Thoracic aorta (tissue), 2 donors: ENCODE results near the gene EID3. TPM values are rescaled to one million over a fixed set of nuclear protein-coding genes. Genes with fewer than 3 reads are reported as not detected.
"Not testable (repeated sequence)": the region's sequence is repeated elsewhere in the genome, so short reads cannot be mapped to it uniquely, and the experiment has no call there.

Experiments used
- ATAC-seq: fragments of 150-250 bp; one replicate; pipeline ENCODE4 v1.8.0; 2017; ENCODE audit warnings: low read depth; ENCODE audit not compliant: insufficient number of reproducible peaks, low FRiP score
- DNase-seq: peaks from one replicate; pipeline ENCODE4 v3.0.0-alpha.2; 2020; ENCODE audit warnings: low spot score
- H3K27ac ChIP-seq, 2 donors: fragments of 200-600 bp; sonication (generic); 1 replicate in 1 of 2; 2 replicates in 1 of 2; pipeline ENCODE4 v1.5.1; 2016; ENCODE audit warnings: mild to moderate bottlenecking in 2 of 2, moderate library complexity in 2 of 2
- H3K27me3 ChIP-seq: fragments of 200-600 bp; sonication (generic); replicated peaks from 2 replicates; pipeline ENCODE4 v1.6.0; 2016; ENCODE audit warnings: mild to moderate bottlenecking; ENCODE audit not compliant: insufficient read depth
- H3K36me3 ChIP-seq: fragments of 200-600 bp; sonication (generic); one replicate; pipeline ENCODE4 v1.5.1; 2016
- H3K4me1 ChIP-seq, 2 donors: fragments of 200-600 bp; sonication (generic); 1 replicate in 1 of 2; 2 replicates in 1 of 2; pipeline versions ENCODE4 v1.5.1 to v1.6.0; 2016; ENCODE audit warnings: low read depth in 2 of 2, mild to moderate bottlenecking in 1 of 2; ENCODE audit not compliant: control insufficient read depth in 1 of 2
- H3K4me3 ChIP-seq: fragments of 200-600 bp; sonication (generic); 2 replicates; pipeline ENCODE4 v1.5.1; 2016; ENCODE audit warnings: mild to moderate bottlenecking
- H3K9me3 ChIP-seq: fragments of 200-600 bp; sonication (generic); 2 replicates; pipeline ENCODE4 v1.5.1; 2016
- CTCF ChIP-seq: fragments of 200-600 bp; sonication (generic); IDR thresholded peaks from one replicate; pipeline ENCODE4 v1.5.1; 2019; ENCODE audit warnings: antibody characterized with exemption
- total RNA-seq, 2 donors: library from RNA; depleted of rRNA; stranded (reverse); fragments of >200 nt; gene quantifications; one replicate each; pipeline versions ENCODE4 v1.1.0 to v1.2.3, GENCODE V29; 2016

Gene EID3
- total RNA-seq, 2 donors from 2014 or later, result 32.7 to 33.7 TPM

GRCh38 chr12:104329707-104330532 is 26.4 kb downstream of the EID3 start:
- Histone ChIP-seq H3K9me3 (no peaks in the 10 kb centered on the region), H3K27me3 (no peaks in the 10 kb centered on the region), H3K4me3 (no peak overlapping the region), H3K4me1 (peaks cover 0 to 5% of the 10 kb centered on the region in 2 donors), H3K36me3 (peaks cover 56% of the 10 kb centered on the region), H3K27ac (no peak overlapping the region)
- TF ChIP-seq CTCF, result no peak
- ATAC-seq (no peak), DNase-seq (no peak)

- no peaks in the 10 kb centered on the region for H3K27me3 ChIP-seq
- H3K36me3 ChIP-seq, result peaks cover 56% of the 10 kb centered on the region
- no peak for ATAC-seq
- DNase-seq, result no peak
- H3K4me1 ChIP-seq, result peaks cover 0 to 5% of the 10 kb centered on the region in 2 donors
- H3K4me3 ChIP-seq, result no peak overlapping the region
- H3K27ac ChIP-seq, result no peak overlapping the region
- TF ChIP-seq CTCF, result no peak
- no peaks in the 10 kb centered on the region for H3K9me3 ChIP-seq
Measured at GRCh38 chr12:104331376-104331775, 27.8 kb downstream of the EID3 start.

DNA sequence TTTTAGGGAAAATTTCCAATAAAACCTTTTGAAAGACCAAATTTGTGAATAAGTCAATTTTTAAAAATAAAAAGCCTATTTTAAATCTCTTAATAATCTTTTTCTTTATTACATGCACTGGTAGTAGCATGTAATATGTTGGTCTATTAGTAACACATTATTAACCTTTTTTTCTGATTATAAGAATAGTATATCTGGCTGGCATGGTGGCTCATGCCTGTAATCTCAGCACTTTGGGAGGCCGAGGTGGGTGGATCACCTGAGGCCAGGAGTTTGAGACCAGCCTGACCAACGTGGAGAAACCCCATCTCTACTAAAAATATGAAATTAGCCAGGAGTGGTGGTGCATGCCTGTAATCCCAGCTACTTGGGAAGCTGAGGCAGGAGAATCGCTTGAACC is 28.7 kb downstream of the EID3 start:
- not testable (repeated sequence) for H3K4me1 ChIP-seq, ATAC-seq, H3K9me3 ChIP-seq, DNase-seq, H3K27ac ChIP-seq, H3K4me3 ChIP-seq, H3K27me3 ChIP-seq
- peaks cover 55% of the 10 kb centered on the region for H3K36me3 ChIP-seq

DNA sequence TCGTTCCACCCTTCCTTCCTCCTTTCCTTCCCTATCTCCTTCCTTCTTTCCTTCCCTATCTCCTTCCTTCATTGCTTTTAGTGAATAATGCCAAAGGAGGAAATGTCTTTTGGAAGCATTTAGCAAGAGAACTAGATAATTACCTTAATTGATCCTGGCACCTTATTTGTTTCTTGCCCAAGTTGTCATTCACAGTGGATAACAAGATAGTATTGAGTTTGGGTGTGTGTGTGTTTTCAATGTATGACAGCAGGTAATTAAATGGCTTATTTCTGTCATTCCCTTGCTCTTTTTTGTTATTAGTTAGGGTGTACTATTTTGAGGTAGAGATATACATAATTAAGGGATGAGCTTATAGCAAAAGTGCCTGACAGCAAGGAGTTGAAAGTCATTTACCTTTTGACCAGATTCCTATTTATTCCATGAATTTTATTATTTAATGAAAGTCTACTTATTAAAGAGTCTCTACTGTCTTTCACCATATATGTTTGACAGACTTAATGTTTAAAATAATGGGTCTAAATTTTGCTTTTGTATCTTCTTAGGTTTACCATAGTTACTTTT is 30.2 kb downstream of the EID3 start:
- no peak for ATAC-seq
- TF ChIP-seq CTCF, result no peak
- Histone ChIP-seq H3K27me3 (no peaks in the 10 kb centered on the region), H3K27ac (no peak overlapping the region), H3K36me3 (peaks cover 47% of the 10 kb centered on the region), H3K4me1 (peaks cover 1 to 9% of the 10 kb centered on the region in 2 donors), H3K9me3 (no peaks in the 10 kb centered on the region), H3K4me3 (no peak overlapping the region)
- no peak for DNase-seq

GRCh38 chr12:104334581-104334980 is 31.0 kb downstream of the EID3 start:
- peak overlapping the region in 1 of 2 donors; percentile 7 for H3K27ac ChIP-seq
- no peak overlapping the region for H3K4me3 ChIP-seq
- H3K9me3 ChIP-seq, result no peaks in the 10 kb centered on the region
- H3K4me1 ChIP-seq, result peaks cover 9 to 17% of the 10 kb centered on the region in 2 donors
- H3K27me3 ChIP-seq, result no peaks in the 10 kb centered on the region
- DNase-seq, result no peak
- H3K36me3 ChIP-seq, result peaks cover 44% of the 10 kb centered on the region
- TF ChIP-seq CTCF, result no peak
- ATAC-seq, result no peak
